HepG2 (cell line): ENCODE measurements around the gene CTF1. TPM values are rescaled to one million over a fixed set of nuclear protein-coding genes. Genes with fewer than 3 reads are reported as not detected.
A peak's percentile ranks its signal among the peaks of the same experiment; 100 is the strongest.

ENCODE experiments used
- AKAP8 ChIP-seq: sonication (generic); formaldehyde crosslinking; IDR thresholded peaks from 2 replicates; pipeline ENCODE4 v1.5.1; 2020; ENCODE audit warnings: mild to moderate bottlenecking, missing genetic modification reagents
- CHD2 ChIP-seq: IDR thresholded peaks from 2 replicates; pipeline ENCODE4 v1.6.1; 2011; ENCODE audit warnings: low read depth, low read length, improper control_type of control experiment
- KMT2B ChIP-seq: IDR thresholded peaks from 2 replicates; pipeline ENCODE4 v1.6.1; 2016; ENCODE audit warnings: missing genetic modification reagents, missing compliant biosample characterization
- NR2F1 ChIP-seq, 2 experiments: fragments of 450-650 bp in 1 of 2; formaldehyde crosslinking in 1 of 2; IDR thresholded peaks; 2 replicates each; pipeline versions ENCODE4 v1.5.0 to v1.6.1; 2016 to 2020; ENCODE audit warnings: mild to moderate bottlenecking in 1 of 2, missing compliant biosample characterization in 1 of 2, missing genetic modification reagents in 1 of 2, moderate library complexity in 1 of 2
- SATB2 ChIP-seq: sonication (generic); formaldehyde crosslinking; IDR thresholded peaks from 2 replicates; pipeline ENCODE4 v1.5.0; 2020; ENCODE audit warnings: missing genetic modification reagents
- SOX6 ChIP-seq, 2 experiments: fragments of 450-650 bp in 1 of 2; sonication (generic) in 1 of 2; formaldehyde crosslinking in 1 of 2; IDR thresholded peaks; 2 replicates each; pipeline versions ENCODE4 v1.4.0 to v1.6.1; 2017 to 2020; ENCODE audit warnings: antibody characterized with exemption in 1 of 2, mild to moderate bottlenecking in 1 of 2, missing genetic modification reagents in 1 of 2
- SRF ChIP-seq: IDR thresholded peaks from 2 replicates; pipeline ENCODE4 v1.6.1; 2011; ENCODE audit warnings: mild to moderate bottlenecking, low read depth, low read length, moderate library complexity
- ZBTB37 ChIP-seq: sonication (generic); formaldehyde crosslinking; IDR thresholded peaks from 2 replicates; pipeline ENCODE4 v1.4.0; 2020; ENCODE audit warnings: mild to moderate bottlenecking, missing genetic modification reagents
- ZNF143 ChIP-seq: sonication (generic); formaldehyde crosslinking; IDR thresholded peaks from 2 replicates; pipeline ENCODE4 v1.4.0; 2020; ENCODE audit warnings: missing genetic modification reagents
- ZNF75D ChIP-seq: sonication (generic); formaldehyde crosslinking; IDR thresholded peaks from 2 replicates; pipeline ENCODE4 v1.8.1; 2023; ENCODE audit warnings: missing genetic modification reagents, mild to moderate bottlenecking, borderline replicate concordance
- ZSCAN21 ChIP-seq: sonication (generic); formaldehyde crosslinking; IDR thresholded peaks from 2 replicates; pipeline ENCODE4 v1.8.0; 2022; ENCODE audit warnings: mild to moderate bottlenecking, missing genetic modification reagents, moderate library complexity, borderline replicate concordance
- polyA plus RNA-seq, 8 experiments: library from polyadenylated mRNA; depleted of rRNA in 3 of 8; stranded (reverse) in 7 of 8; unstranded in 1 of 8; fragments of >200 nt; fragmentation: Illumina TruSeq in 4 of 8; extraction: Trizol in 4 of 8; gene quantifications; 2 replicates each; pipeline versions ENCODE4 v1.2.1 to v1.2.3, GENCODE V29; 2011 to 2016; ENCODE audit warnings: low read depth in 4 of 8, missing spikeins in 1 of 8, mixed read lengths in 1 of 8; ENCODE audit not compliant: insufficient read depth in 1 of 8
- total RNA-seq, 5 experiments: library from RNA; depleted of rRNA; stranded (reverse); fragments of >200 nt; fragmentation: Illumina TruSeq; extraction: Trizol; gene quantifications; 2 replicates each; pipeline ENCODE4 v1.2.3, GENCODE V29; 2016; ENCODE audit warnings: low read depth in 1 of 5
- TF ChIP-seq, protein P1 (sequence below): sonication (generic); formaldehyde crosslinking; IDR thresholded peaks from 2 replicates; pipeline ENCODE4 v1.4.0; 2020; ENCODE audit warnings: missing genetic modification reagents, borderline replicate concordance
- TF ChIP-seq, protein P2 (sequence below): IDR thresholded peaks from 2 replicates; pipeline ENCODE4 v1.6.1; 2016; ENCODE audit warnings: low read depth, missing genetic modification reagents, missing compliant biosample characterization
- TF ChIP-seq, protein P3 (sequence below): IDR thresholded peaks from 2 replicates; pipeline ENCODE4 v1.6.1; 2016; ENCODE audit warnings: low read depth, control low read depth

The CTF1 gene
- total and polyA plus RNA-seq, 2 of the 13 experiments (the other 11 are each of a cell fraction or from before 2014, with no cell fraction given): 0.13 to 1.8 TPM

DNA sequence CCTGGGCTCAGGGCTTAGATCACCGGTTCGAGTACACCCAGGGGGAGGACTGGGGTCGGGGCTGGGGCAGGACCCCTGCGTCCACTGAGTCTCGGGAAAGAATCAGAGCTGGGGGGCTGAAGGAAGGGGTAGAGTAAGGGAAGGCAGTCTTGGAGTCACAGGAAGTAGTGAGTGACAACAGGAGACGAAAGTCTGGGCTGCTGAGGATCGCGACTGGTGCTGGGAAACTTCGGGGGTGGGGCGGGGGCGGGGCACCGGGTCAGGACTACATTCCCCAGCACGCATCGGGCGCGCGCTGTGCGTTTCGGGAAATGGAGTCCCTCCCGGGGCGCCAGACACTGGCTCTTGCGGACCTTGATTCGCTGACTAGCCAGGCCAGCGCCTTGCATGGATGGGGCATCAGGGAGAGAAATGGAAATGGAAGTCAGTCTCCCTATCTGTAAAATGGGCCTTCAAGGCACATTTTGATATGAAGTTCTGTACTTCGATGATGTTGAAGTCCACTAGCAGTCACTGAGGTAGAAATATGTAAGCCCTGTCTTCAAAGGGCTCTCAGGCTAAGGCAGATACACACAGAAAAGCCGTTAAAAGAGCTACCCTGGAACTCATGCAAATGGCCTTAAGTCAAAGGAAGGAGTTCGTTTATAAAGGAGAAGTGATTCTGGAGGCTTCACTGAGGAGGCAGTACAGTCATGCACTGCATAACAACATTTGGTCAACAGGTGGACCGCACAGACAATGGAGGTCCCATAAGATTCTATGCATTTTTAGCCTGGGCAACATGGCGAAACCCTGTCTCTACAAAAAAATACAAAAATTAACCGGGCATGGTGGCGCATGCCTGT lies 697 bp downstream of the CTF1 start (continued):
- TF ChIP-seq NR2F1 (CRISPR knock-in tag; IDR thresholded peaks at IDR 0.05) (no peak), ZNF75D (no peak), ZBTB37 (CRISPR knock-in tag) (no peak), SOX6 (IDR thresholded peaks at IDR 0.05) (no peak), SOX6 (CRISPR knock-in tag; IDR thresholded peaks at IDR 0.05) (peak; percentile 28; the same call in 1 of the 2 replicates), ZSCAN21 (CRISPR knock-in tag) (0 out of 2 replicates have a peak, but pooled peaks have one; percentile 14), SRF (0 out of 2 replicates have a peak, but pooled peaks have one; percentile 16), KMT2B (CRISPR knock-in tag) (no peak), ZNF143 (CRISPR knock-in tag) (peak; percentile 99), CHD2 (no peak; the same call in 1 of the 2 replicates), AKAP8 (no peak), SATB2 (CRISPR knock-in tag) (no peak)
- TF ChIP-seq, protein P1, sequence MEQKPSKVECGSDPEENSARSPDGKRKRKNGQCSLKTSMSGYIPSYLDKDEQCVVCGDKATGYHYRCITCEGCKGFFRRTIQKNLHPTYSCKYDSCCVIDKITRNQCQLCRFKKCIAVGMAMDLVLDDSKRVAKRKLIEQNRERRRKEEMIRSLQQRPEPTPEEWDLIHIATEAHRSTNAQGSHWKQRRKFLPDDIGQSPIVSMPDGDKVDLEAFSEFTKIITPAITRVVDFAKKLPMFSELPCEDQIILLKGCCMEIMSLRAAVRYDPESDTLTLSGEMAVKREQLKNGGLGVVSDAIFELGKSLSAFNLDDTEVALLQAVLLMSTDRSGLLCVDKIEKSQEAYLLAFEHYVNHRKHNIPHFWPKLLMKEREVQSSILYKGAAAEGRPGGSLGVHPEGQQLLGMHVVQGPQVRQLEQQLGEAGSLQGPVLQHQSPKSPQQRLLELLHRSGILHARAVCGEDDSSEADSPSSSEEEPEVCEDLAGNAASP (CRISPR knock-in tag): no peak
- TF ChIP-seq, protein P2, sequence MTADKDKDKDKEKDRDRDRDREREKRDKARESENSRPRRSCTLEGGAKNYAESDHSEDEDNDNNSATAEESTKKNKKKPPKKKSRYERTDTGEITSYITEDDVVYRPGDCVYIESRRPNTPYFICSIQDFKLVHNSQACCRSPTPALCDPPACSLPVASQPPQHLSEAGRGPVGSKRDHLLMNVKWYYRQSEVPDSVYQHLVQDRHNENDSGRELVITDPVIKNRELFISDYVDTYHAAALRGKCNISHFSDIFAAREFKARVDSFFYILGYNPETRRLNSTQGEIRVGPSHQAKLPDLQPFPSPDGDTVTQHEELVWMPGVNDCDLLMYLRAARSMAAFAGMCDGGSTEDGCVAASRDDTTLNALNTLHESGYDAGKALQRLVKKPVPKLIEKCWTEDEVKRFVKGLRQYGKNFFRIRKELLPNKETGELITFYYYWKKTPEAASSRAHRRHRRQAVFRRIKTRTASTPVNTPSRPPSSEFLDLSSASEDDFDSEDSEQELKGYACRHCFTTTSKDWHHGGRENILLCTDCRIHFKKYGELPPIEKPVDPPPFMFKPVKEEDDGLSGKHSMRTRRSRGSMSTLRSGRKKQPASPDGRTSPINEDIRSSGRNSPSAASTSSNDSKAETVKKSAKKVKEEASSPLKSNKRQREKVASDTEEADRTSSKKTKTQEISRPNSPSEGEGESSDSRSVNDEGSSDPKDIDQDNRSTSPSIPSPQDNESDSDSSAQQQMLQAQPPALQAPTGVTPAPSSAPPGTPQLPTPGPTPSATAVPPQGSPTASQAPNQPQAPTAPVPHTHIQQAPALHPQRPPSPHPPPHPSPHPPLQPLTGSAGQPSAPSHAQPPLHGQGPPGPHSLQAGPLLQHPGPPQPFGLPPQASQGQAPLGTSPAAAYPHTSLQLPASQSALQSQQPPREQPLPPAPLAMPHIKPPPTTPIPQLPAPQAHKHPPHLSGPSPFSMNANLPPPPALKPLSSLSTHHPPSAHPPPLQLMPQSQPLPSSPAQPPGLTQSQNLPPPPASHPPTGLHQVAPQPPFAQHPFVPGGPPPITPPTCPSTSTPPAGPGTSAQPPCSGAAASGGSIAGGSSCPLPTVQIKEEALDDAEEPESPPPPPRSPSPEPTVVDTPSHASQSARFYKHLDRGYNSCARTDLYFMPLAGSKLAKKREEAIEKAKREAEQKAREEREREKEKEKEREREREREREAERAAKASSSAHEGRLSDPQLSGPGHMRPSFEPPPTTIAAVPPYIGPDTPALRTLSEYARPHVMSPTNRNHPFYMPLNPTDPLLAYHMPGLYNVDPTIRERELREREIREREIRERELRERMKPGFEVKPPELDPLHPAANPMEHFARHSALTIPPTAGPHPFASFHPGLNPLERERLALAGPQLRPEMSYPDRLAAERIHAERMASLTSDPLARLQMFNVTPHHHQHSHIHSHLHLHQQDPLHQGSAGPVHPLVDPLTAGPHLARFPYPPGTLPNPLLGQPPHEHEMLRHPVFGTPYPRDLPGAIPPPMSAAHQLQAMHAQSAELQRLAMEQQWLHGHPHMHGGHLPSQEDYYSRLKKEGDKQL (CRISPR knock-in tag): no peak
- TF ChIP-seq, protein P3, sequence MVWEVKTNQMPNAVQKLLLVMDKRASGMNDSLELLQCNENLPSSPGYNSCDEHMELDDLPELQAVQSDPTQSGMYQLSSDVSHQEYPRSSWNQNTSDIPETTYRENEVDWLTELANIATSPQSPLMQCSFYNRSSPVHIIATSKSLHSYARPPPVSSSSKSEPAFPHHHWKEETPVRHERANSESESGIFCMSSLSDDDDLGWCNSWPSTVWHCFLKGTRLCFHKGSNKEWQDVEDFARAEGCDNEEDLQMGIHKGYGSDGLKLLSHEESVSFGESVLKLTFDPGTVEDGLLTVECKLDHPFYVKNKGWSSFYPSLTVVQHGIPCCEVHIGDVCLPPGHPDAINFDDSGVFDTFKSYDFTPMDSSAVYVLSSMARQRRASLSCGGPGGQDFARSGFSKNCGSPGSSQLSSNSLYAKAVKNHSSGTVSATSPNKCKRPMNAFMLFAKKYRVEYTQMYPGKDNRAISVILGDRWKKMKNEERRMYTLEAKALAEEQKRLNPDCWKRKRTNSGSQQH (CRISPR knock-in tag): no peak
